22Rv1 (cell line): ENCODE data around the gene TAF12.
"Not testable (repeated sequence)": the region's sequence is repeated elsewhere in the genome, so short reads cannot be mapped to it uniquely, and the experiment has no call there.

Experiments used
- H3K27ac ChIP-seq: fragments of 450-650 bp; 2 replicates; pipeline ENCODE4 v1.5.1; 2017
- ZFX ChIP-seq: fragments of 450-650 bp; IDR thresholded peaks from 2 replicates; pipeline ENCODE4 v1.6.1; 2017; ENCODE audit warnings: antibody characterized with exemption, borderline replicate concordance
- TF ChIP-seq, protein P1 (sequence below): fragments of 450-650 bp; IDR thresholded peaks from 2 replicates; pipeline ENCODE4 v1.5.1; 2017; ENCODE audit warnings: mild to moderate bottlenecking

TAF12 gene

DNA sequence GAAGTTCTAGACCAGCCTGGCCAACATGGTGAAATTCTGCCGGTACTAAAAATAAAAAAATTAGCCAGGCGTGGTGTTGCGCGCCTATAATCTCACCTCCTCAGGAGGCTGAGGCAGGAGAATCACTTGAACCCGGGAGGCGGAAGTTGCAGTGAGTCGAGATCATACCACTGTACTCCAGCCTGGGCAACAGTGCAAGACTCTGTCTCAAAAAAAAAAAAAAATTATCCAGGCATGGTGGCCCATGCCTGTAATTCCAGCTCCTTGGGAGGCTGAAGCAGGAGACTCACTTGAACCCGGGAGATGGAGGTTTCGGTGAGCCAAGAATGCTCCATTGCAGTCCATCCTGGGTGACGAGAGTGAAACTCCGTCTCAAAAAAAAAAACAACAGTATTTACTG is 69.3 kb downstream of the TAF12 start:
- H3K27ac ChIP-seq, result no peak overlapping the region

DNA sequence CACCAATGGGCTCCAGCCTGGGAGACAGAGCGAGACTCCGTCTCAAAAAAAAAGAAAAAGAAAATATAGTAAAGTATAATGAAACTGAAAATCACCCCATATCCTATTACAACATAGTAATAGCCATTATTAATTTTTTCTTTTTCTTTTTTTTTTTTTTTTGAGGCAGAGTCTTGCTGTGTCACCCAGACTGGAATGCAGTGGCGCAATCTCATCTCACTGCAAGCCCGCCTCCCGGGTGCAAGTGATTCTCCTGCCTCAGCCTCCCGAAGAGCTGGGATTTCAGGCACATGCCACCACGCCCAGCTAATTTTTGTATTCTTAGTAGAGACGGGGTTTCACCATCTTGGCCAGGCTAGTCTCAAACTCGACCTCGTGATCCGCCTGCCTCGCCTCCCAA is 70.0 kb downstream of the TAF12 start:
- not testable (repeated sequence) for H3K27ac ChIP-seq

More for the DNA sequence above, 69.3 kb downstream of the TAF12 start:
- no peak for TF ChIP-seq ZFX
- TF ChIP-seq, protein P1, sequence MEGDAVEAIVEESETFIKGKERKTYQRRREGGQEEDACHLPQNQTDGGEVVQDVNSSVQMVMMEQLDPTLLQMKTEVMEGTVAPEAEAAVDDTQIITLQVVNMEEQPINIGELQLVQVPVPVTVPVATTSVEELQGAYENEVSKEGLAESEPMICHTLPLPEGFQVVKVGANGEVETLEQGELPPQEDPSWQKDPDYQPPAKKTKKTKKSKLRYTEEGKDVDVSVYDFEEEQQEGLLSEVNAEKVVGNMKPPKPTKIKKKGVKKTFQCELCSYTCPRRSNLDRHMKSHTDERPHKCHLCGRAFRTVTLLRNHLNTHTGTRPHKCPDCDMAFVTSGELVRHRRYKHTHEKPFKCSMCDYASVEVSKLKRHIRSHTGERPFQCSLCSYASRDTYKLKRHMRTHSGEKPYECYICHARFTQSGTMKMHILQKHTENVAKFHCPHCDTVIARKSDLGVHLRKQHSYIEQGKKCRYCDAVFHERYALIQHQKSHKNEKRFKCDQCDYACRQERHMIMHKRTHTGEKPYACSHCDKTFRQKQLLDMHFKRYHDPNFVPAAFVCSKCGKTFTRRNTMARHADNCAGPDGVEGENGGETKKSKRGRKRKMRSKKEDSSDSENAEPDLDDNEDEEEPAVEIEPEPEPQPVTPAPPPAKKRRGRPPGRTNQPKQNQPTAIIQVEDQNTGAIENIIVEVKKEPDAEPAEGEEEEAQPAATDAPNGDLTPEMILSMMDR, result no peak

DNA sequence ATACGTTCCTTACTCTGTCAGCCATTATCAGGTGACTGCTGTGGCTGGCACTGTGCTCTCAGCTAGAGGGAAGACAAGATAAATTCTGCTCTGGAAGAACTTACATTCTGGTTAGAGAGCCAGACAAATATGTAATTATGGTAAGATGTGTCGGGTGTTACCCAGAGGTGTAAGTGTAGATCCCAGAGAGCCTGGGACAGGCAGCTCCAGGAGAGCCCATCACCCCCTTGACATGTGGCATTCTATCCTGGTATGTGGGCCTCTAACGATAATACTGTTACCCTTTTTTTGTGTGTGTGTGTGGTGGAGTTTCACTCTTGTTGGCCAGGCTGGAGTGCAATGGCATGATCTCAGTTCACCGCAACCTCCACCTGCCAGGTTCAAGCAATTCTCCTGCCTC is 71.0 kb downstream of the TAF12 start:
- no peak overlapping the region for H3K27ac ChIP-seq
- no peak for TF ChIP-seq ZFX
- TF ChIP-seq, protein P1, result no peak

DNA sequence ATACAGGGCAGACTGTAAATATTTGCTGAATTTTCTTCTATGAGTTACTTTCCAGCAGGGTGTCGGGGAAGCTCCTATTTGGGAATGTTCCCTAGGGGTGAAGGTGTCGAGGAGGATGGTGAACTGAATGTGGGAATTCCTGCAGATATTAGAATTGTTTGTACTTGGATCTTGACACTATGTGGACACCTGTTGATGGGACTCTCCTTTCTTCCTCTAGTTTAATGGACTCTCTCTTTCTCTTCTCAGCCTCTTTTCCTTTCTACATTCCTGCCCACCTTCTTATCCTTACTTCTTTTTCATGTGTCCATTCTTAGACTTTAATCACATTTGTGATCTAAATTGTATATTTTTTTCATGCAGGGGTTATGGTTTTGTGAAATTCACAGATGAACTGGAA is 75.9 kb downstream of the TAF12 start:
- TF ChIP-seq ZFX, result no peak
- TF ChIP-seq, protein P1, result no peak
- no peak overlapping the region for H3K27ac ChIP-seq

DNA sequence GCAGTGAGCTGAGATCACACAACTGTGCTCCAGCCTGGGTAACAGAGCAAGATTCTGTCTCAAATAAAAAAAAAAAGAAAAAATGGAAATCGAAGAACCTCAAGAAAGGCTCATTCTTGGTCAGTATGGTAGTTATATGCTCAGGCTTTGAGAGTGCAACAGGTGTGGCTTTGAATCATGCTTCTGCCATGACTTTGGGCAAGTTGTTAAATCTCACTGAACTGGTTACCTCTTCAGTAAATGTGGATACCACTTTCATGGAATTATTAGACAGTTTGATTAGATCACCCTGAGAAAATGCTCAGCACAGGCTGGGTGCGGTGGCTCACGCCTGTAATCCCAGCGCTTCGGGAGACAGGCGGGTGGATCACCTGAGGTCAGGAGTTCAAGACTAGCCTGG is 77.1 kb downstream of the TAF12 start:
- TF ChIP-seq, protein P1, result no peak
- TF ChIP-seq ZFX, result no peak
- no peak overlapping the region for H3K27ac ChIP-seq

DNA sequence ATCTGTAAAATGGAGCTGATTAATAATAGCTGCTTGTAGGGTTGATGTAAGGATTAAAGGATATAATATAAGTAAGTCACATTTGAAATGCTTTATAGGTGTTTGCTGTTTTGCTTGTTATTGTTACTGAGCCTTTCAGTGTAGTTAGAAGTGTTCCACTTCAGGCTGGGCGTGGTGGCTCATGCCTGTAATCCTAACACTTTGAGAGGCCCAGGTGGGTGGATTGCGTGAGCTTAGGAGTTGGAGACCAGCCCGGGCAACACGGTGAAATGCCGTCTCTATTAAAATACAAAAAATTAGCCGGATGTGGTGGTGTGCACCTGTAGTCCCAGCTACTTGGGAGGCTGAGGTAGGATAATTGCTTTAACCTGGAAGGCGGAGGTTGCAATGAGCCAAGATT is 77.8 kb downstream of the TAF12 start:
- H3K27ac ChIP-seq, result no peak overlapping the region
- TF ChIP-seq ZFX, result no peak
- TF ChIP-seq, protein P1, result no peak

DNA sequence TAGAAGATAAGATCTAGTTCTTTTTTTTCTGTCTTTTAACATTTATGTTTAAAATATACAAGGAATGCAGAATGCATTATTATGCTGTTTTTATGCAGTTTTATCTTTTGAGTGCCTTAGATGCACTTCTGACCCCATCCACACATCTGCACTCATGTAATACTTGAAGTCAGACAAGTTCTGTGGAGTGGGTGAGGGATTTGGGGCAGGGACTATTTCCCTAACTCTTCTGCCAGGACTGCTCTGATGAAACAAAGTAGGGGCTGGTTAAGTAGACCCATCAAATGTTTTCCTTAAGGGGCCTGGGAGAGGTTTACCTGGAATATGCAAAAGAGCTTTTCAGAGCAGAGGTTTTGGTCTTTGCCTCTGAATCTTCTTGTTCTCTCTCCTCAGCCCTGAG is 78.6 kb downstream of the TAF12 start:
- H3K27ac ChIP-seq, result no peak overlapping the region
- no peak for TF ChIP-seq ZFX
- TF ChIP-seq, protein P1, result no peak

DNA sequence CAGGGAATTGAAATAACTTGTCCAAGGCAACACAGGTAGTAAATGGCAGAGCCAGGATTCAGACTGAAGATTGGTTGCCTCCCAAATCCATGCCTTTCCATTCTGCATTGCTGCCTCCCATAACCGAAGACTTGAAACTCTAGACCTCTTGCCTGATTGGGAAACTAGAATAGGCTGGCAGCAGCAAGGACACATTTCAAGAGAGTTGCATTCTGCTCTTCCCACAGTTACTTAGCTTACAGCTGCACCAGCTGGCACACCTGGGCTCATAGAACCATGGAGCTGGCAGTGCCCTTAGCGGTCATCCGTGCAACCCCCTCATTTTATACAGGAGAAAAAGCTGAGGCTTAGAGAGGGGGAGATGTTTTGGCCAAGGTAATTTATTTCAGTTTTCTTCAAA is 82.0 kb downstream of the TAF12 start:
- TF ChIP-seq, protein P1, result no peak
- TF ChIP-seq ZFX, result no peak

More for the DNA sequence above, 82.0 kb downstream of the TAF12 start:
- no peak overlapping the region for H3K27ac ChIP-seq
